Hematopoietic multipotent progenitor cell treated with erythropoietin and hydrocortisone succinate and interleukin-3 and kit ligand, for 17 days (in vitro differentiated cells): Measurements from ENCODE around the gene DOCK9.
"Not testable (repeated sequence)": the region's sequence is repeated elsewhere in the genome, so short reads cannot be mapped to it uniquely, and the experiment has no call there.

Experiments
- DNase-seq: peaks from one replicate; pipeline ENCODE4 v3.0.0-alpha.2; 2015; ENCODE audit warnings: low spot score

The DOCK9 gene

GRCh38 chr13:98918771-98919170 is 59.1 kb downstream of the DOCK9 start:
- DNase-seq: no peak

GRCh38 chr13:98917116-98917515 is 60.7 kb downstream of the DOCK9 start:
- DNase-seq: no peak

DNA sequence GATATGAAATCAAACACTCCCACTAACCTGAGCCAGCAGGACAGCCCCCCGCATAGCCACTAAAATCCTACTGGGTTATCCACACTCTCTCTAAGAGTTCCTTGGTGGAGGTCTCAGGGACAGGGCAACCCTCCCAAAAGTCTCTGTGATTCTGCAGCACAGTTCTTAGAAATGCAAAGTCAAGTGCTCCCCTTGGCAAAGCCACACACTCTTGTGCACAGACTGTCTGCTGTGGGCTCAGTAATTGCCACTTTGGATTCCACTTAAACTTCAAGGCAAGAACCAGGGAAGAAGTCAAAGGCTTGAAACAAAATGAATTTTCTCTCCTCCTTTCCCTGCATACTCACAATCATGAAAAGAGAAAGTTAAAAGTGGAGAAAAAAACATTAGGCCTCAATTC is 61.5 kb downstream of the DOCK9 start:
- no peak for DNase-seq

DNA sequence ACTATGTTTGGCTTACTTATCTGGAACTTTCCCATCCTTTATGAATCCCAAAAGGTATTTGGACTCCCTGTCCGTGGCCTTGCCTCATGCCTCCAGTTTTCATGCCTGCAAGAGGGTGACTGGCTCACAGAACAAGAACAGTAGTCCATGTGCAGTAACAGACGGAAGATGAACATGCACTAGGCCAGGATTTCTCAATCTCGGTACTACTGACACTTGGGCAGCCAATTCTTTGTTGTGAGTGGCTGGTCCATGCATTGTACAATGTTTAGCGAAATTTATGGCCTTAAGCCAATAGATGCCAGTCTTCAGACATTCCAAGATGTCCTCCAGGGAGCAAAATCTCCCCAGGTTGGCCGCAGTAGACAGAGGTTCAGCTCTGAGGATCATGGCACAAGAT is 61.9 kb downstream of the DOCK9 start:
- DNase-seq: no peak

GRCh38 chr13:98915563-98915962 is 62.3 kb downstream of the DOCK9 start:
- DNase-seq: no peak

DNA sequence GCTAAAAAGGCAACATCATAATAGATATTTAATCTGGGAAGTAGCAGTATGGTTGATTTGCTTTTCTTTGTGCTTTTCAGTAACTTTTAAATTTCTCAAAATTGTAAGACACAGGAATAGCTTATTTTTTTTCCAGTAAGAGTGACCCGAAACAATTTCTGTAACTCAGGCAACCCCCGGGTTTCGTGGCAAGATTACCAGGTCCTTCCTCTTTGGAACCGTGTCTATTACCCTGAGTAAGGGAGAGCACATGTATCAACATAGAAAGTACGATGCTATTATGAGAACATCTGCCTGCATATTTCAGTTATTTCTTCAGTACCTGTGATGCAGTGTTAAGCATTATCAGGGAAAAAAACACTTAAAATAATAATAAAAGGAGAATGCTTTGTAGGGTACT is 64.1 kb downstream of the DOCK9 start:
- DNase-seq: no peak

GRCh38 chr13:98912846-98913245 is 65.0 kb downstream of the DOCK9 start:
- DNase-seq: no peak

DNA sequence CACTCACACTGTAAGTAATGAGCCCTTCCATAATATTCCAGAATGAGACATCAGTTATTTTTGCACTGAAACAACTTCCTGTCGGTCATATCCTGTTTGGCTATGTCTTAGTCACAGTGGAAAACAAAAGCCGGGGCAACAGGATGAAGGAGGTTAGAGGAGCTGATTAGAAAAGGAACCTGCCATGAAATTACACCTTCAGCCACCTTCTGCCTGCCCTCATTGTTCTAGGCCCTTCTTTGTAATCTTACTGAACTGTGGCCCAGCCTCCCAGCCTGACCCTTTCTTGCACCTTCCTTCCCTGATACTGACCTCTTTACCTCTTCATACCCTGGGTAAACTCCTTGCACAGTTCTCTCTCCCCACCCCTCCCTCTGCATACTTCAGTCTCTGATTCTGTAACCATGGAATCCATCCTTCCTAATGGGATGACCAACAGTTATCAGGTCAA is 67.3 kb downstream of the DOCK9 start:
- no peak for DNase-seq

- DNase-seq: no peak
Measured at GRCh38 chr13:98909016-98909415, 68.8 kb downstream of the DOCK9 start.

GRCh38 chr13:98906746-98907502 is 70.9 kb downstream of the DOCK9 start:
- no peak for DNase-seq

DNA sequence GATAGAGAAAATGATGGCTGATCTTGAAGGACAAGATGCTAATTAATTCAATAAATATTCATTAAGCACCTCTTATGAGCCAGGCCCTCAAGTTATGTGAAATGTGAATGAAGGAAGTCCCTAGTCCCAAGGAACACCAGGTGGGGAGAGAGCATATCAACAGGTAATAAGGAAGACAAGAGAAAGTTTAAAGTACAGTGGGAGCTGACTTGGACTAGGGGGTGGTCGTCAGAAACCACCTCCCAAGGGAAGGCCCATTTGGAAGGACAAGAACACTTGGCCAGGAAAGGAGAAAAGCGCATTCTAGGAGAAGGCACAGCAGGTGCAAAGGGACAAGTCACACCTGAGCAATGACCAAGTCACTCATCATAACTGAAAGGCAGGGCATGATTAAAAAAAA is 72.7 kb downstream of the DOCK9 start:
- DNase-seq: no peak

DNA sequence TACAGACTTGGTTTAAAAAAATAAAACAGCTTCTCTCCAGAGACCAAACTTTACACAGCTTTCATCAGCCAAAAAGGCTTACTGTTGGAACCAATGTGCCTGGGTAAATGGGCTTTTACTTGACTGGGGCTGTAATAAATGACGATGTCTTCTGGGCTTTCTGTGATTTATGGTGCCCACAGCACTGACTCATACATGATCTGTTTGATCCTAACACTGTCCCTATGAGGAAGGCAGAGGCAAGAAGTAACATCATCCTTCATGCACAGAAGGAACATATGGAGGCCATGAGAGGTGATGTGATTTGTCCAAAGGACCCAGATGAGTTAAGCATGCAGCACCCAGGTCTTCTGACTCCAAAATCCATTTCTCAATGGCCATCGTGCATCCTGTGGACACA is 77.4 kb downstream of the DOCK9 start:
- DNase-seq: no peak

DNA sequence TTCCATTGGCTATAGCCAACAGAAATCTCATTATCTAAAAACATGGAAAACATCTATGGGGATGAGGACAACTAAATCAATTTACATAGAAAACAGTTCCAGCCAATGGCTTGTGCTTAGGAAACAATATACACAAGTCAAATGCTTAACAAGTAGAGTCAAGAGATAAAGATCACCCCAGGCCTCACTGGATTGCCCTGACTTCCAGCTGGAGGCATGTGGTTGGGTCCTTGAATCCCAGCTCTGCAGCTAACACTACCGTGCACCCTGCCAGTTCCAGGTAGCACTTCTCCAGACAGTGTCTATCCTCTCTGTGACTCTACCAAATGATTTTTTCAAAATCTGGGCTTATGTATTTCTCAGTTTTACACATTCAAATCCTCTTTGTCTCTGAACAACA is 80.2 kb downstream of the DOCK9 start:
- DNase-seq: no peak

GRCh38 chr13:98896868-98897144 is 81.1 kb downstream of the DOCK9 start:
- DNase-seq: no peak

DNA sequence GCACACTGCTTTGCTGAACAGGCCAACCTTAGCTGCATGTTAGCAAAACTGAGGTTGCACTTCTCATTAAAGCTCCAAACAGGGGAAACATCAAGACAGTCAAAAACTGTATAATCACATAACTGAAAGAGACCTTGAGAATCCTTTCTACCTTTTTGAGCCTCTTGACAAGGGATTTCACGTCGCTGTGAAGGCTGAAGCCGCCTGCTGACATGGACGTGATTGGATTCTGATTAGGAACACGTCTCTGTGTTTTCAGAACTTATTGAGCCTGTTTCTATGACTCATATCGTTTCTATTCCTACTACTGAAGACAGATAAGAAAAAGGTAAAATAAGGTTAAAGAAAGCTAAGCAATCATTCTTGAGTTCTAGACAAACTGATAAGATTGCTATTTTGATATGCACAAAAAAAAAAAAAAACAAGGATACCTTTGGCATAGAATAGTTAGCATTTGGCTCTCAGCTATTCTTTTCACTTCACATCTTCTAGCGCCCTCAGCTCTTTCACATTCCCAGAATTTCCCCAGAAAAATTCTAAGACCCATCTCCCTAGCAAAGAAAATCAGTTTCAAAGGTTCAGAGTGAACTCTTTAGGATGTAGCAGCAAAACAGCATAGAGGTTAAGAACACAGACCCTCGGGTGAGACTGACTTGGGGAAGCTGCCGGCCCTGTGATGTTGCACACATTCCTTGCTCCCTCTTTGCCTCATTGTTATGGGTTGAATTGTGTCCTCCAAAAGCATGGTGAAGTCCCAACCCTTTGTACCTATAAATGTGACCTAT is 81.6 kb downstream of the DOCK9 start:
- no peak for DNase-seq

- not testable (repeated sequence) for DNase-seq
Measured at GRCh38 chr13:98894814-98895213, 83.0 kb downstream of the DOCK9 start.

- no peak for DNase-seq
Measured at GRCh38 chr13:98893371-98893770, 84.5 kb downstream of the DOCK9 start.

DNA sequence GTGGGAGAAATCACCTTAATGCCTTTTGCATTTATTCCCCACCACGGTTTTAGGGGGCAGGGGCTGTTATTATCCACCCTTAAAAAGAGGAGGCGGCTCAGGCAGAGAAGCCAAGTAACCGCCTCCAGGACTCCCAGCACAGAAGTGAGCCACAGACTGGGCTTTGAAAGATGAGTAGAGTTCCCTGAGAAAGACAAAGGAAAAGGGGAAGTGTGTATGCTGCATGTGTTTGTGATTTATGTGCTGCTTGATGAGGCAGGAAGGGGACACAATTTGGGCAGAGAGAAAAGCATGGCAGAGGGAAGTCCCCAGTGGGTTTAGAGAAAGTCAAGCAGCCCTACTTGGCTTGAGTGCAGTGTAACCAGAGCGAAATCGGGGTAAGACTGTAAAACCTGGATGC is 85.0 kb downstream of the DOCK9 start:
- DNase-seq: no peak

- no peak for DNase-seq
Measured at GRCh38 chr13:98892077-98892476, 85.8 kb downstream of the DOCK9 start.

GRCh38 chr13:98890925-98891324 is 86.9 kb downstream of the DOCK9 start:
- no peak for DNase-seq

DNA sequence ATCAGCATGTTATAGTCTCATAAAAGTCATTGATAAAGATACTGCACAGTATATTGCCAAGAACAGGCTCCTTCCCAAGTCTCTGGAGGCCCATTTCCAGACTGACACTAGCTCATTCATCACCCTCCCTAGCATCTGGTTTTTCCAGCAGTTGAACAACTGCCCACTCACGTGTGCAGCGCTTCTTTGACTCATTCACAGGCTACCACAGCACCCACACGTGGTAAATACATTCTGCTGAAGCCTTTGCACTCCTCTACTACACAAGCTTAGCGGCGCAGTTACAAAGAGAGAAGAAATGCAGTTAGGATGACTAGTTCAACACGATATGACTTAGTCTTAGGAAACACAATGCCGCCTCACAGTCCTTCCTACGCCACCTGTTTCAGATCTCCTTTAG is 87.7 kb downstream of the DOCK9 start:
- no peak for DNase-seq

GRCh38 chr13:98889419-98890085 is 88.3 kb downstream of the DOCK9 start:
- DNase-seq: no peak

GRCh38 chr13:98888890-98889279 is 89.0 kb downstream of the DOCK9 start:
- DNase-seq: no peak
